Measurements from ENCODE around the gene C1orf167.

- no peak for TF ChIP-seq EZH2 (IDR thresholded peaks at IDR 0.05; ENCODE audit: borderline replicate concordance, low read length)
- no peak for TF ChIP-seq CTCF (IDR thresholded peaks at IDR 0.05; ENCODE audit: low read length)
These were observed 19.3 kb downstream of the C1orf167 start for GRCh38 chr1:11781297-11781696.
